Immature natural killer cell (primary cell): ENCODE measurements around the gene CC2D1A. TPM values are rescaled to one million over a fixed set of nuclear protein-coding genes. Genes with fewer than 3 reads are reported as not detected.

Experiments used
- DNase-seq, 3 donors: peaks; one replicate each; pipeline ENCODE4 v3.0.0; 2022; ENCODE audit warnings: mixed read lengths in 1 of 3
- H3K27ac Mint-ChIP-seq, 6 donors: one replicate each; pipeline ENCODE4 v1.8.0; 2020; ENCODE audit warnings: mixed read lengths in 6 of 6, mild to moderate bottlenecking in 5 of 6, inconsistent platforms in 4 of 6, moderate library complexity in 3 of 6
- H3K27me3 Mint-ChIP-seq, 3 donors: one replicate each; pipeline ENCODE4 v1.8.0; 2020 to 2021; ENCODE audit warnings: low read depth in 3 of 3, mild to moderate bottlenecking in 3 of 3, mixed read lengths in 3 of 3, moderate library complexity in 3 of 3, inconsistent platforms in 1 of 3
- H3K36me3 Mint-ChIP-seq, 3 donors: one replicate each; pipeline ENCODE4 v1.8.0; 2020; ENCODE audit warnings: mixed read lengths in 3 of 3, inconsistent platforms in 2 of 3, mild to moderate bottlenecking in 2 of 3
- H3K4me1 Mint-ChIP-seq, 2 donors: one replicate each; pipeline ENCODE4 v1.8.0; 2020; ENCODE audit warnings: inconsistent platforms in 2 of 2, mild to moderate bottlenecking in 2 of 2, mixed read lengths in 2 of 2, moderate library complexity in 1 of 2
- H3K4me3 Mint-ChIP-seq, 5 donors: one replicate each; pipeline ENCODE4 v1.8.0; 2020; ENCODE audit warnings: mild to moderate bottlenecking in 5 of 5, mixed read lengths in 5 of 5, inconsistent platforms in 3 of 5, moderate library complexity in 3 of 5
- H3K9me3 Mint-ChIP-seq, 6 donors: one replicate each; pipeline ENCODE4 v1.8.0; 2020; ENCODE audit warnings: mild to moderate bottlenecking in 6 of 6, mixed read lengths in 6 of 6, inconsistent platforms in 4 of 6, moderate library complexity in 3 of 6
- polyA plus RNA-seq, 3 donors: library from polyadenylated mRNA; unstranded; fragments of 300-500 nt; fragmentation: Illumina TruSeq; gene quantifications; one replicate each; pipeline ENCODE4 v1.2.3, GENCODE V29; 2021

CC2D1A gene
- polyA plus RNA-seq, 3 donors from 2014 or later = 1.5 to 19.2 (median 5.8) TPM

DNA sequence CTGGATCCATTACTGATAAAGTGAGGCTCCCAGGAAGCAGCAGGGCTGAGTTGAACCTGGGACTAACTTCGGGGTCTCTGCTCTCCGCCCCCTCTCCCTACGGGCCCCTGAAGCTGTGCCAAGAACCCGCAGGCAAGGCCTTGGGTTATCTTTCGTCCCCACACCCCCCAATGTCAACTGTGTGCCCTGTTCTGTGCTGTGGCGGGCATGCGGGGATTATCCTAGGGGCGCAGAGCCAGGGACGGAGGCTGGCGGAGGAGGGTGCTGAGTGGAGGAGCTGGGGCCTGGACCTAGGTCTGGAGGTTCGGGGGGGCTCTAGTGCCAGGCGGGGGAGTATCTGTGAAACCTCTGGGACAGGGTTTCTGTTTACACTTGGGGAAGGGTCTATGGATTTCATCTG, 73.7 kb downstream of the CC2D1A start:
- DNase-seq = no peak
- H3K36me3 Mint-ChIP-seq = peaks cover 0 to 5% (median 0%) of the 10 kb centered on the region in 3 donors
- no peaks in the 10 kb centered on the region for H3K9me3 Mint-ChIP-seq
- H3K4me1 Mint-ChIP-seq = peaks cover 0 to 19% of the 10 kb centered on the region in 2 donors
- peaks cover 0 to 3% (median 2%) of the 10 kb centered on the region in 3 donors for H3K27me3 Mint-ChIP-seq
- peak overlapping the region in 1 of 6 donors; percentile 50 for H3K27ac Mint-ChIP-seq
- peak overlapping the region in 2 of 5 donors; percentile 36 to 44 for H3K4me3 Mint-ChIP-seq

DNA sequence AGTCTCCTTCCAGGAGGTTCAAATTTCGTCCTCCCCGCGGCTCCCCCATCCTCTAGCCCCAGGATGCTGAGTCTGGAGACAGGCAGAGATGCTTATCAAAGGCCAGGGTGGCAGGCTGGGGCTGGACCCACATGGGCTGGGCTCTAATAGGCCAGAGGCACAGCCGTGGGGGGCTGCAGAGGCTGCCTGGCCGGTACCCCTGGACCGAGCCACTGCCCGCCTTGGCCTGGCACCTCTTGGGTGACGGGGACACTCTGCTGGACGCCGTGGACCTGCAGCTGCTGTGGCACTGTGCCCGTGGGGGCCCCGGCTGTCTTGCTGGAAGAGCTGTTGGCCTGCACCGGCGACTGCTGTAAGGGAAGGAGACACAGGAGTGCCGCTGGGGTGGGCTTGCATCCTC, 74.3 kb downstream of the CC2D1A start:
- Mint-ChIP-seq H3K27ac (no peak overlapping the region), H3K36me3 (peaks cover 0 to 5% (median 0%) of the 10 kb centered on the region in 3 donors), H3K9me3 (no peaks in the 10 kb centered on the region), H3K27me3 (peaks cover under 1 to 3% (median 2%) of the 10 kb centered on the region in 3 donors), H3K4me1 (peaks cover 4 to 25% of the 10 kb centered on the region in 2 donors), H3K4me3 (no peak overlapping the region)
- no peak for DNase-seq

Other genes with a start within 250 kb of the CC2D1A start
- 10 to 100 TPM in 1 of 3 donors, 1 to 10 TPM in 1, not detected in 1; 6.5 to 16.9 TPM for gene MRI1, start 141.7 kb upstream of the CC2D1A start, polyA plus RNA-seq
- gene C19orf53, start 131.7 kb upstream of the CC2D1A start, polyA plus RNA-seq = 100 to 1,000 TPM; 178 to 259 (median 185) TPM
- gene ZSWIM4, start 110.8 kb upstream of the CC2D1A start, polyA plus RNA-seq = 1 to 10 TPM in 1 of 3 donors, under 1 TPM in 1, not detected in 1; 0.62 to 1.2 TPM
- not detected for gene NANOS3, start 29.1 kb upstream of the CC2D1A start, polyA plus RNA-seq
- gene BRME1, start 84 bp upstream of the CC2D1A start, polyA plus RNA-seq = 10 to 100 TPM in 1 of 3 donors, 1 to 10 TPM in 2; 2.7 to 12.2 (median 6.9) TPM
- not detected for gene PODNL1, start 32.2 kb downstream of the CC2D1A start, polyA plus RNA-seq
- 1 to 10 TPM; 2.4 to 9.4 (median 4.2) TPM for gene DCAF15, start 46.3 kb downstream of the CC2D1A start, polyA plus RNA-seq
- 1 to 10 TPM in 1 of 3 donors, under 1 TPM in 2; 0.21 to 1.5 (median 0.66) TPM for gene RFX1, start 100.1 kb downstream of the CC2D1A start, polyA plus RNA-seq
- not detected for gene RLN3, start 121.9 kb downstream of the CC2D1A start, polyA plus RNA-seq
- 10 to 100 TPM; 58.6 to 86.4 (median 69.9) TPM for gene IL27RA, start 125.6 kb downstream of the CC2D1A start, polyA plus RNA-seq
- gene PALM3, start 155.9 kb downstream of the CC2D1A start, polyA plus RNA-seq = not detected
- 1 to 10 TPM in 2 of 3 donors, under 1 TPM in 1; 0.62 to 2.9 (median 2.1) TPM for gene MISP3, start 166.6 kb downstream of the CC2D1A start, polyA plus RNA-seq
- gene C19orf67, start 179.6 kb downstream of the CC2D1A start, polyA plus RNA-seq = not detected
- gene SAMD1, start 184.6 kb downstream of the CC2D1A start, polyA plus RNA-seq = 1 to 10 TPM in 2 of 3 donors, not detected in 1; 1.6 to 3.1 TPM
- 1 to 10 TPM in 2 of 3 donors, under 1 TPM in 1; 0.64 to 1.7 (median 1.4) TPM for gene PRKACA, start 211.6 kb downstream of the CC2D1A start, polyA plus RNA-seq
- 10 to 100 TPM in 1 of 3 donors, 1 to 10 TPM in 2; 7.0 to 11.8 (median 9.7) TPM for gene ASF1B, start 230.4 kb downstream of the CC2D1A start, polyA plus RNA-seq